Fibroblast of pulmonary artery (primary cell): ENCODE results near the gene MISP.
A peak's percentile ranks its signal among the peaks of the same experiment; 100 is the strongest.
"Not testable (repeated sequence)": the region's sequence is repeated elsewhere in the genome, so short reads cannot be mapped to it uniquely, and the experiment has no call there.

Experiments
- DNase-seq: peaks from one replicate; pipeline ENCODE4 v3.0.0-alpha.2; 2010; ENCODE audit warnings: low read depth
- H3K4me3 ChIP-seq: replicated peaks from 2 replicates; pipeline ENCODE4 v1.5.1; 2011; ENCODE audit warnings: low read depth, mild to moderate bottlenecking, control low read depth, low read length, moderate library complexity
- TF ChIP-seq, protein P1 (sequence below): IDR thresholded peaks from 2 replicates; pipeline ENCODE4 v1.5.1; 2011; ENCODE audit warnings: mild to moderate bottlenecking, control low read depth, low read length, inconsistent platforms; ENCODE audit errors: missing control alignments

The MISP gene

DNA sequence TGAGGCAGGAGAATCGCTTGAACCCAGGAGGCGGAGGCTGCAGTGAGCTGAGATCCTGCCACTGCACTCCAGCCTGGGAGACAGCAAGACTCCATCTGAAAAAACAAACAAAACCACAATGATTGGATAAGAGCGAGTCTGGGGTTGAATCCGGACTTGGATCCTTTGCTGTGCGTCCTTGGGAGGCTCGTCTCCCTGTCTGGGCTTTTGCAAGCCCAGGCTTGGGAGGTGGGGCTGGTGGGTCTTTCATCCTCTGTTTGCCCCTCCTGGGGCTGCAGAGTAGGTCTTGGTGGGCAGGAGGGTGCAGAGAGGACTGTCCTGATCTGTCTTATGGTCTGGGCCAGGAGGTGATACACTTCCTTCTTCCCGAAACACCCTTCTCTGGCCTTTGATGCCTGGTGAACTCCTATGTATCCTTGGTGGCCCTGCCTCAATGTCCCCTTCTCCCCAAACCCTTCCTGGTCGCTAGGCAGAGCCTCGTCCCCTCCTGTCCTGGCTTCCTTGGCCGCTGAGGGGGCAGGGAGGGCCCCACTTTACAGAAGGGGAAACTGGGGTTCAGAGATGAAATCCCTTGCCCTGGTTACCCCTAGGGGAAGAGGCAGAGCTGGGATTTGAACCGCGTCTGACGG is 25.3 kb upstream of the MISP start:
- DNase-seq, result no peak
- H3K4me3 ChIP-seq, result no peak overlapping the region
- TF ChIP-seq, protein P1, sequence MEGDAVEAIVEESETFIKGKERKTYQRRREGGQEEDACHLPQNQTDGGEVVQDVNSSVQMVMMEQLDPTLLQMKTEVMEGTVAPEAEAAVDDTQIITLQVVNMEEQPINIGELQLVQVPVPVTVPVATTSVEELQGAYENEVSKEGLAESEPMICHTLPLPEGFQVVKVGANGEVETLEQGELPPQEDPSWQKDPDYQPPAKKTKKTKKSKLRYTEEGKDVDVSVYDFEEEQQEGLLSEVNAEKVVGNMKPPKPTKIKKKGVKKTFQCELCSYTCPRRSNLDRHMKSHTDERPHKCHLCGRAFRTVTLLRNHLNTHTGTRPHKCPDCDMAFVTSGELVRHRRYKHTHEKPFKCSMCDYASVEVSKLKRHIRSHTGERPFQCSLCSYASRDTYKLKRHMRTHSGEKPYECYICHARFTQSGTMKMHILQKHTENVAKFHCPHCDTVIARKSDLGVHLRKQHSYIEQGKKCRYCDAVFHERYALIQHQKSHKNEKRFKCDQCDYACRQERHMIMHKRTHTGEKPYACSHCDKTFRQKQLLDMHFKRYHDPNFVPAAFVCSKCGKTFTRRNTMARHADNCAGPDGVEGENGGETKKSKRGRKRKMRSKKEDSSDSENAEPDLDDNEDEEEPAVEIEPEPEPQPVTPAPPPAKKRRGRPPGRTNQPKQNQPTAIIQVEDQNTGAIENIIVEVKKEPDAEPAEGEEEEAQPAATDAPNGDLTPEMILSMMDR, result no peak

DNA sequence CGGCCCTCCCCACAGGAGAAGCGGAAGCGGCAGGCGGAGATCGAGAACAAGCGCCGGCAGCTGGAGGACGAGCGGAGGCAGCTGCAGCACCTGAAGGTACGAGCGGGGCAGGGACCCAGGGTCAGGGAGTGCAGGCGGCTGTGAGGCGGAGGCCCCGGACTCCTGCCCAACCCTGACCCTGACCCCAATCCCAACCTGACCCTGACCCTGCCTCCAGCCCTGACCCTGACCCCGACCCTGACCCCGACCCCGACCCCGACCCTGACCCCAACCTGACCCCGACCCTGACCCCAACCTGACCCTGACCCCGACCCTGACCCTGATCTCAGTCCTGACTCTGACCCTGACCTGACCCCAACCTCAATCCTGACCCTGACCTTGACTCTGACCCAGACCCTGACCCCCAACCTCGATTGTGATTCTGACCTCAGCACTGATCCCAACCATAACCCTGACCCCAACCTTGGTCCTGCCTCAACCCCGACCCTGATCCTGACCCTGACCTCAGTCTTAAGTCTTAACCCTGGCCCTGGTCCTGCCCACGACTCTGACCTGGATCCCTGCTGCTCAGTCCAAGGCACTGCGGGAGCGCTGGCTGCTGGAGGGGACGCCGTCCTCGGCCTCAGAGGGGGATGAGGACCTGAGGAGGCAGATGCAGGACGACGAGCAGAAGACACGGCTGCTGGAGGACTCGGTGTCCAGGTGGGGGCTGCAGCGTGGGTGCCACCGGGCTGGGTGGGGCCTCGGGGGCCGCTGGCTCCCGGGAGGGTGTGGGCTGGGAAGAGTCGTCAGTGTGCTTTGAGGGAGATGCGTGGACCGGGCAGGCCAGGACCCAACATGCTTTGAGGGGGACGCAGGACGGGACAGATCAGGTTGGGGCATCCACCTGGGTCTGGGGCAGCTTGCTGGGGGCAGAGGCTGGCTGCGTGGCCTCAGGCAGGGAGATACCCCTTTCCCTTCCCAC is 23.6 kb upstream of the MISP start:
- H3K4me3 ChIP-seq, result no peak overlapping the region
- DNase-seq, result no peak
- TF ChIP-seq, protein P1, result no peak

DNA sequence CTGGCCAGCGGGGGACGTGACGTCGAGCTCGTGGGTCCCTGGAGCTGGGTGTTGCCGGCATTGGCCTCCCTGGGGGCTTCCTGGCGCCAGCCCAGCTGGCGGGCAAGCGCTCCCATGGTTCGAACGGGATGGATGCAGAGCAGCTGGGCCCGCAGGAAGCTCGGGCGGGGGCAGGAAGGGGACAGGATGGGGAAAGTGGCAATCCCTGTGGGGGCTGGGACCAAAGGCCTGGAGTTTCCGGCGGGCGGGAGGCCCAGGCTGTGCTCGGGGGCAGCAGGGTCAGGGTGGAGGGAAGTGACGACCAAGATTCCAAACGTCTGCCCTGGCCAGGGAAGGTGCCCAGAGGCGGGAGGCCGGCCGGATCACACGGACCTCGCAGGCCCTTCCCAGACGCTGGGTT is 22.9 kb upstream of the MISP start:
- peak; percentile 71 for DNase-seq
- H3K4me3 ChIP-seq, result no peak overlapping the region
- TF ChIP-seq, protein P1, result no peak

DNA sequence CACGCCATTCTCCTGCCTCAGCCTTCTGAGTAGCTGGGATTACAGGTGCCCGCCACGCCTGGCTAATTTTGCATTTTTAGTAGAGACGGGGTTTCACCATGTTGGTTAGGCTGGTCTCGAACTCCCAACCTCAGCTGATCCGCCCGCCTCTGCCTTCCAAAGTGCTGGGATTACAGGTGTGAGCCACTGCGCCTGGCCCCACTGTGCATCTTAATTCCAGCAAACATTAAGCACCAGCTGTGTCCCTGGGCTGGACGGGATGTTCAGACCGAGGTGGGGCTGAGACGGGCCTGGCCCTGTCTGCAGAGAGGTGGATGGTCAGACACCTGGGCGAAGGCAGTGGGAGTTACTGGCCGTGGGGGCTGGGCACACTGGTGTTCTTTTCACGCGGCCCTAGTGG is 21.3 kb upstream of the MISP start:
- not testable (repeated sequence) for DNase-seq

DNA sequence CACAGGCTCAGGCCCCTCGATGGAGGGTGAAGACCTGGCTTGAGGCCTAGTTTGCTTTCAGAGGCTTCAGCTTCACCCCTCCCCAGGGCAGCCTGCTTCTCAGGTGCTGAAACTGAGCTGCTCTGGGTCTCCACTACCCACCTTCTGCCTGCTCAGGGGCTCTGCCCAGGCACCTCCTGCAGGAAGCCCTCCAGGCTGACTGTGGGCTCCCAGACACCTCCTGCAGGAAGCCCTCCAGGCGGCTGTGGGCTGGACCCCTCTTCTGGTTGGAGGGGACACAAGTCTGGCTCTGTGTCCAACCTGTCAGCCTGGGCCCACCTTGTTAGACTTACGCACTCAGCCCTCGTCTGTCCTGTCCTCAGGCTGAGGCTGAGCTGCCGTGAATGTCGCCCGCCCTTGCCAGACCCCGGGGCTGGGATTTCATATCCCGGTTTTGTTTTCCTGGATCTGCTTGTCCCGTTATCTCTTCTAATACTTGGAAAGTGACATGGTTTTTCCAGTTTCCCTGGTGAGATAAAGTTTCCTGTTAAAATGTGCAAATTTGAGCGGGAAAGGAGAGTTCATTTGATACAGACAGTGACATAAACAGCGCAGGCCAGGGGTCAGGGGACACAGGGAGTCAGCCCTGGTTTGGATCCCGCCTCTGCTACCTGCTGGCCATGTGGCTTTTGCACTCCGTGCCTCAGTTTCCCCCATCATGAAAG is 20.8 kb upstream of the MISP start:
- H3K4me3 ChIP-seq, result no peak overlapping the region
- TF ChIP-seq, protein P1, result no peak

More for the DNA sequence above, 21.3 kb upstream of the MISP start:
- not testable (repeated sequence) for H3K4me3 ChIP-seq

DNA sequence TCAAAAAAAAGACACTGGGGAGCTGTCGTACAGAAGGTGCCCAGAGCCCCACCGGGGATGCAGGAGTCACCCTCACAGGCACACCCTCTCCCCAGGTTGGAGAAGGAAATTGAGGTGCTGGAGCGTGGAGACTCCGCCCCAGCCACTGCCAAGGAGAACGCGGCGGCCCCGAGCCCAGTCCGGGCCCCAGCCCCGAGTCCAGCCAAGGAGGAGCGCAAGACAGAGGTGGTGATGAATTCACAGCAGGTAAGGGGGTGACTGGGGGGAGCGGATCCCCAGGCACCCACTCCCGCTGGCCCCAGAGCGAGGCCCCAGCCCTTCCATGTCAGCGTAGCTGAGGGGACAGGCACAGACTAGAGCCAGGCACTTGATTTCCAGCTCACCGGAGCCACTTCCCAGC is 19.9 kb upstream of the MISP start:
- no peak overlapping the region for H3K4me3 ChIP-seq
- DNase-seq, result no peak
- TF ChIP-seq, protein P1, result no peak

More for the DNA sequence above, 20.8 kb upstream of the MISP start:
- DNase-seq, result no peak
